8988T (cell line): ENCODE data around the gene UTP20.

ENCODE experiments used
- DNase-seq: peaks from one replicate; pipeline ENCODE4 v3.0.0; 2011

UTP20 gene

DNA sequence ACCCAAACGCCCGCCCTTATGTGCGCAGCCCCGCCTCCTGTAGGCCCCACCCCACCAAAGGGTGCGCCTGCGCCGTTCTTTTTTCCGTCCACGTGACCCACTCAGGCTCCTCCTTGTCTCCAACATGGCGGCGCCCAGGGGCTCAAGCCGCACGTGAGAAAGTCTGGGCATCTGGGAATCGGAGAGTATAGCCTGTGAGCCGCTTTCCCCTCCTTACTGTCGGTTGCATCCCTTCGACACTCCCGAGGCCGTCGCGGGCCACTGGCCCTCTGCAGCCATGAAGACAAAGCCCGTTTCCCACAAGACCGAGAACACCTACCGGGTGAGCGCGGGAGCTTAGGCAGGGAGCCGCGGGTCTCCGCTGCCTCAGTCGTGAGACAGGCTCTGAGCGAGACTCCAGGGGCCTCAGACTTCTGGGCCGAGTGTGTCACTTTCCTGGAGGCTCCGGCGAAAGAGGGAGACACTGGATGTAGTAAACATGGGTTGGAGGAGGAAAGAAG lies at the start of gene UTP20:
TSS of gene UTP20 (plus strand) at position 100 of the 500 bp plus-strand sequence. CDS start at position 278, 178 bp downstream.
- peak; percentile 48 for DNase-seq

DNA sequence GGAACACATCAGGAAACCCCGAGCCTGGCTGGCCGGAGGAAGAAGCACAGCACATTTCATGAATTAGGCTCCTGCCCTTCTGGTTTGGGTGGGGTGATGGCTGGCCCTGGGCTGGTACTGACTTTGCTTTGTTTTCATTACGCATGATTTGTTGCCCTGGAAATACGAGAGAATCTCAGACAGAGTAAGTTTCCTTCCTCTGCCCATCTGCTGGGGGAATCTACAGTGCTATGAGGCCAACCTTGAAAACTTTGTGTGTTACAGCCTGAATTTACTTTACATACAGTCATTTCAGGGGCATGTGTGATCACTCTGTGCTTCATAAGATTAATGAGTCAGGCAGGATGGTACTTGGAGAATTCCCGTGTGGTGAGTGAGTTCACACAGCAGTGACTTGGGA lies 49.4 kb upstream of the UTP20 start:
- no peak for DNase-seq

DNA sequence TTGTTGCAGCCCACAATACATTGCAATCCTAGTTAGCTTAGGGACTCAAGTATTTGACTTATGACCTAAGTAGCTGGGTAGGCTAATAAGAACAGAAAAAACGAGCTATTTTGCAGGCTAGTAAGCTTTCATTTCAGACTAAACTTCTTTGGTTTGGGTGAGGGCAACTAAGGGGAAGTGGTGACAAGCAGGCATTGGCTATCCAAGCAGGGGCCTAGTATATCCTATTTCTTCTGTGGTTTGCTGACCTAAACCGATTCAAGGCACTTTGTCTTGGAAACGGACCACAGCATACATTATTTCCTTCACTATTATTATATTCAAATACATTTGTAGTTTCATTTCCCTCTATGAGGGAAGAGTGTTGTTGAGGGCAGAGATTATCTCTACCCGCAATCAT lies 48.3 kb upstream of the UTP20 start:
- DNase-seq, result no peak

DNA sequence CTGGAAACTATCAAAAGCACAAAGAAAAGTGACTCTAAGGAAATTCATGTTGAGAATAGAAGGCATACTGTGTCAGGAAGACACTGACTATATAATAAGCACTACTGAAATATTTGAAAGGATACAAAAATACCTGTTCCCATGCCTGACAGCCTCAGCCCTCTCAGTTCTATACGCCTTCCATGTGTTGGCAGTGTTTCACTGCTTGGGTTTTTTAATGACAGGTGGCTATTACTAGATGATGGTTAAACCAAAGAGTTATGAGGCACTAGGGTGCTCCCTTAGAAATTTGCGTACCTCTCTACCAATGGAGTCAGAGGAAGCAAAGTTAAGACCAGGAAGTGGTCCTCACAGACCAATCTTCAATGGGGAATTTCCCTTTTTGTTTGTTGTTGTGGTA lies 44.2 kb upstream of the UTP20 start:
- no peak for DNase-seq

DNA sequence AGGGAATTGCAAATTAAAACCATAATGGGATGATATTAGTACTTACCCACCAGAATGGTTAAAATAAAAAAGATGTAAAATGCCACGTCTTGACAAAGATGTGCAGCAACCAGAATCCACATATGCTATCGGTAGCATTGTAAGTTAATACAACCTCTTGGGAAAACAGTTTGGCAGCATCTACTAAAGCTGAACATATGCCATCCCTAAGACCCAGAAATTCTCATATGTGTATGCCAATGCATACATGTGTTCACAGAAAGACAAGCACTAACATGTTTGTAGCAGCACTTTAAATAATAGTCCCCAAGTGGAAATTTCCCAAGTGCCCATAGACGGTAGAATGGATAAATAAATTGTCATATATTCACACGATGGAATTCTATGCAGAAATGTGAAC lies 41.6 kb upstream of the UTP20 start:
- no peak for DNase-seq

DNA sequence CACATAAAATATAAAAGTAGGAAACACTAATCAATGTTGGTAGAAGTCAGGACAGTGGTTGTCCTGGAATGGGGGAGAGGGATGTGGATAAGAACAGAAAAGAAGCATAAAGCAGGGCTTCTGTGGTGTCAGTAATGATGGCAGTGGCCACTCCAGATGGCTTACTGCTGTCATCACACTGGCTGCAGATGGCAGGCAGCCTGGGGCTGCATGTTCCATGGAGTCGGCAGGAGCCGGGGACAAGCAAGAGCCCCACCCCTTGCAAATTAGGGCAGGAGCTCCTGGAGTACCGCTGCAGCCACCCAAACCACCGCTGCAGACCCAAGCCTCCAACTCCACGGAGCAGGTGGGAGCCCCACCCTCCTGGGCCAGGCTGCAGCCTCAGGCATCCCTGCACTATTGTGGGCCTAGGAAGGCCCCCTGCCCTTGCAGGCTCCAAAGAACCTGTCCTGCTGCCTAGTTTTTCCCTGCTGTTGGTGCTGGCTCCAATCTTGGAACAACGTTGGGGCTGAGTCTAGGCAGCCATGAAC lies 41.0 kb upstream of the UTP20 start:
- DNase-seq, result no peak

DNA sequence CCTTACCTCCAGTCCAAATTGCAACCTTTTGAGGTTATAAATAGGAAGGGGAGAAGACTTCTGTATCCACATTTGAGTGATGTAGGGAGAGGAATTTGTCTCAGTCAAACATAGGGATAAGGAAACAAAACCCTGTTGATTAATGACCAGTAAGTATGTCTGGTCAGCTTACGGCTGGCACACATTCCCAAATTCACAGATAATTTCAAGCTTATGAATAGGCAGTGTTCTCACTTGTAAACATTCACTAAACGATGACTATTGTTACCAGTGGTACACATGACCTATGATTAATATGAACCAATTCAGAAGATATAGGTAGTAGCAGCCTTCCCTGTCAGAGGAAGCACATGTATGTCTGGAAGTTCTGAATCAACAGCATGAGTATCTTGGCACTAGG lies 36.8 kb upstream of the UTP20 start:
- DNase-seq, result no peak

DNA sequence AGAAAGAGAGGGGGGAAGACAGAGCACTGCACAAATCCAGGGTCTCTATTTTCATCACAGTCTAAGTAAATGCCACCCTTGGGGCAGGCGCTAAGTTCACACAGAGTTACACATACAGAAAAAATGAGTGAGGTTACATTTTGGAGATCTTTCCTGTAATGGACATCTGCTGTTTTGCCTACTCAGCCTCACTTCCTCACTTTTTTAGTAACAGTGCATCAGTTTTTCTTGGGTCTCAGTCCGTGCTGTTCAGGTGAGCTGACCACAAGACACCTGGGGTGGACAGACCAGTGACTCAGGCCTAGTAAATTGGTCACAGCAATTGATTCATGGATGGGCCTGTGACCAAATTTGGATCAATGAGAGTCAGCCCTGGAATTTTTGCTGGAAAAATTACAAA lies 36.3 kb upstream of the UTP20 start:
- DNase-seq, result no peak

DNA sequence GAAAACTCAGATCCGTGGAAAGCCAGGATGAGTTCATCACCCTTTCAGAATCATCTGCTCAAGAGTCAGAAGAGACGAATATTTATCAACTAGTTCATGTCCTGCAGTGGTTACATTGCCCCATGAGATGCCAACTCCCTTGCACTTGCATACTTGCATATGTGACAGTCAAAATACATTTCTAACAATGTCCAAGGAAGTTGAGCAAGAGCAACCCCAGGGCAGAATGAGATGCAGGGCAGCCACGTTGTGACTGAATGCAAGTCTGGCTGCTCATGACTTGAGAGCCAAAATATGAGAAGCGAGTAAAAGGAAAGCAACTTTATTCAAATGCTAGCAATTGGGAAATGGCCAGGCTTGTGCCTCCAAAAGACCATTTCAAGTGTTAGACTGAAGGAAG lies 23.6 kb upstream of the UTP20 start:
- DNase-seq, result no peak

DNA sequence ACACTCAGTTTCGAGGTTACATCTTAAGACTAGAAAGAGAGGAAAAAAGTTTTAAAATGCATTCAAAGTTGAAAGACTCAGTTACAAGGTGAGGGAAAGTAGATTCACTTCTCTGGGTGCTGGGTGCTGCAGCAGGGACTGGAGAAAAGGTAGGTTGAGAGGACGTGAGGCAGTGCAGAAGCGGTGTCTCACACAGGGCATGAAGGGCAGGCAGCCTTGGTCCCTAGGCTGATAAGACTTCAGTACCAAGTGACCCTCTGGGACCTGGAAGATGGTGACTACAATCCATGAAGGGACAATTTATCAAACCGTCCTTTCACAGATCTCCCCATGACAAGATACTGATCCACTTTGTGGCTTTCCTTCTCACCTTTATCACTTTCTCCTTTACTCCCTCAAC lies 22.5 kb upstream of the UTP20 start:
- DNase-seq, result no peak

DNA sequence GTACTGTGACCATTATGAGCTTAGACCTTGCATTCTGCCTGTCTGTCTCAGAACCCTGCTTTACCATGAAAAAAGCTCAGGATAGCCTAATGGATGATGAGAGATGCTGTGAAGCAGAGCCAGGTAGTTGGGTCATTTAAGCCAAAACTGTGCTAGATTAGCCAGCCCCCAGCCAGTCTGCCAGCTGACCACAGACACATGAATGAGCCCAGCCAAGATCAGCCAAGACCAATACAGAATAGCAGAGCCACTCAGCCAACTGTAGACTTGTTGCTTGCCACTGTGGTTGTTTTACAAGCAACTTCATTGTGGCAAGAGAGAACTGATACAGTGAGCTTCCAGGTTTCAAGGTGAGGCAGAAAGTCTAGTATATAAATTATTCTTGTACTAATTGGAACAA lies 12.8 kb upstream of the UTP20 start:
- DNase-seq, result no peak

DNA sequence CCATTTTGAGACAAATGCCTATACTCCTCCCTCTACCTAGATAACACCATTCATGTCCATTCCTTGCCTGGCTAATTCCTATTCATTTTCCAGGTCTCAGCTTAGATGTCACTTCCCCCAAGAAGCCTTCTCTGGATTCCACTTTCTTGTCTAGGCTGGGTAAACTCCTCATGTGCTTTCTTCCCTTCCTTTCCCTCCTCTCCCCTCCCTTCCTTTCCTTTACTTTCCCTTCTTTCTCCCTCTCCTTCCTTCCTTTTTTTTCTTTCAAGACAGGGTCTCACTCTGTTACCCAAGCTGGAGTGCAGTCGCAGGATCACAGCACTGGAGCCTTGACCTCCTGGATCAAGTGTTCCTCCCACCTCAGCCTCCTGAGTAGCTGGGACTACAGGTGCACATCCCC lies 3.5 kb upstream of the UTP20 start:
- no peak for DNase-seq

DNA sequence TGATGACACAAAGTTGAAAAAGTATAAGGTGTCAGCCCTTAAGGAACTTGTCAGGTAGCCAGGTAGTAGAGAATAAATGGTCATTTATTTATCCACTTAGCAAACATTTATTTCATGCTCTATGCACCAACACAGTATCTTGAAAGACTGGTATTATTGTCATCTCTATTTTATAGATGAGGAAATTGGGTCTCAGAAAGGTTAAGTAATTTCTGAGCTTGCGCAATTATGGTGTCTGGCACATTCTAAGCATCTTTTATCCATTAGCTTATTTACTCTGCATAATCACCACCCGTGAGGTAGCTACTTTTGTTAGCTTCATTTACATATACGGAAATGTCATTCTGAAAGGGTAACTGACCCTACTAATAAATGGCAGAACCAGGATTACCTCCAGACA lies 2.5 kb upstream of the UTP20 start:
- no peak for DNase-seq

DNA sequence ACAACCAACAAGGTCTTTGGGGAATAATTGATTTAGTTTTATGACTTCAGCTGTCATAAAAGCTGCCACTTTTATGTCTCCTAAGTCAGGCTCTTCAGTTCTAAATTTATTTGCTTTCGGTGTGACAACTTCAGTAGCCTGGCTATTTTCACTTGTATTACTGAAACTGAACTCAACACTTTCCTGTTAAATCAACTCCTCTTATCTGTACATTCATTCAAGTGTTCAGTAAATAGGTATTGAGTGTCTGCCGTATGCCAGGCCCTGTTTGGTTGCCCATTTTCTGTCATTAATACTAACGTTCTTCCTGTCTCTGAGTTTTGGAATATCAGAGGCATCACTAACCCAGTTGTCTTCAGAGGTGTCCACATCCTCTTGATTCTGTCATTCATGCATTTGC lies 7.5 kb downstream of the UTP20 start:
- no peak for DNase-seq

DNA sequence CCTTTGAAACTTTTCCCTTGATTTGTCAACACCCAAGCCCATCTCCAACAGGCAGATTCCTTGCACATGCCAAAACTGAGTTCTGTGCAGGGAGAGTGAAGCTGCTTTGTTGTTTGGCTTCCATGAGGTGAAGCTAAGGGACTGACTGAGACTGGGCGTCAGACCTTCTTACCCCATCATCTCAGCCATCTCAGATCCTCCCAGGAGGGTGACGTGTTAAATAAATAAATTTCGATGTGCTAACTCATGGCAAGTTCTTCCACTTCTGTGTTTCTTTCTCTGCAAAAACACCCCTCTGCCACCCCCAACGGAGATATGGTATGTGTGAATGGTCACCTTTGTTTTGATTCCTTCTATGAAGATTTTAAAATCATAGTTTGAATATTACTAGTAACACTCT lies 17.8 kb downstream of the UTP20 start:
- DNase-seq, result no peak

DNA sequence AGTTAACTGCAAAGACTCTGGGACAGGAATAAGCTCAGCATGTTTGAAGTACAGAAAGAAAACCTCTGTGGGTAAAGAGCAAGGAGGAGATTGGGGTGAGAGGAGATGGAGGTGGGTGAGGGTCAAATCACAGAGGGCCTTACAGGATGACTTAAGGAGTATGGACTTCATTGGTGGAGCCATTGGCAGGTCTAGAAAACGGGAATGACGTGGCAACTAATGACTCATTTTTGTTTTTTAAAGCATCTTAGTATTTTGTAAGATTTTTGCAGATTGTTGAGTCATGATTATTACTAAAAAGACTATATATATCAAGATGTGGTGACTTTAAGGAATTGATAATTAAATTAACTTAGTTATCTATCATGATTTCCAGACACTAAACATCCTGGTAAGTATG lies 18.5 kb downstream of the UTP20 start:
- no peak for DNase-seq

DNA sequence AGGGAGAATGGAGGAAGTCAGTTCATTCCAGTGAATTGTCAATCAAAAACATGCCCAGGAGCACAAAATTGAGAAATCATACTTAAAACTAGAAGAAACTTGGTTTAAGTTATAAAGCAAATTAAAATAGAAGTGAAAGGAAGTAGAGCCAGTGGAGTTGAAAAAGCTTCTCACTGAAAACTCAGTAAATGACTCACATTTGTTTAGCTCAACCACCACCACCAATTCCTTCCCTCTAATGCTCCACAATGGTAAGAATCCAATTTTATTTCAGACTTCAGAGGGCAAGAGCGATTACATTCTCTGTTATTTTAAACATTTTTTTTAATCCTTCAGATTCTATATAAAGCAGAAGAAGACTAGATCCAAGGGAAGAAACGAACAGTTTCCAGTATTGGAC lies 19.4 kb downstream of the UTP20 start:
- DNase-seq, result no peak

DNA sequence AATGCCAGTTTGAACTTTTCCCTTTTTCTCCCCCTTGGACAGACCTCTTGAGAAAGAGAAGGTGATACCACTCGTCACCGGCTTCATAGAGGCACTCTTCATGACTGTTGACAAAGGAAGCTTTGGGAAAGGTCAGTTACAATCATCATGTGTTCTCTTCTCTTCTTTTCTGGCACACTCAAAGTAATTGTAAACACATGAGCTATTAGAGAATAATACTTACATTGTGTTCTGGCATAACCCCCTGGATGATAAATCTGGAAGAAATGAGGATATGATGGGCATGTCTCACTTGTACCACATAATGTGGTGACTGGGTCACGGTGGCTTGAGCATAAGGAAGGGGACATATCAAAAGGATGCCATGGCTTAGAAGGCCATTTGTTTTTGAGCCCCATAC lies 20.0 kb downstream of the UTP20 start:
- DNase-seq, result no peak

DNA sequence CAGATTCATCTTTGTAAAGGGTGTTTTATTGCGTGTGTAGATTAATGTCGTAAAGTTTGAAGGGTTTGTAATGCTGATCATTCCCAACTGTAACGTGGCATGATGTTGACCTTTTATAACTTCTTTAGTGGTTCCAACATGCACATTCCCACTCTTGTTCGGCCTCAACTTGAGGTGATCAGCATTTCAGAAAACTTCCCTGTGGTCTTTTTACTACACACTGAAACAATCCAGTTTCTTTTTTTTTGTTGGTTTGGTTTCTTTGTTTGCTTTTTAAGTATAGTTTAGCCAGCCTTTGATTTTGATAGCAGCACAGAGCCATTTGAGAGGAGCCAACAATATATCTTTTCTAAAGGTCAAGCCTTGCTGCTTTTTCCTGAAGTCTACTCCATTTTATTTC lies 22.8 kb downstream of the UTP20 start:
- no peak for DNase-seq

DNA sequence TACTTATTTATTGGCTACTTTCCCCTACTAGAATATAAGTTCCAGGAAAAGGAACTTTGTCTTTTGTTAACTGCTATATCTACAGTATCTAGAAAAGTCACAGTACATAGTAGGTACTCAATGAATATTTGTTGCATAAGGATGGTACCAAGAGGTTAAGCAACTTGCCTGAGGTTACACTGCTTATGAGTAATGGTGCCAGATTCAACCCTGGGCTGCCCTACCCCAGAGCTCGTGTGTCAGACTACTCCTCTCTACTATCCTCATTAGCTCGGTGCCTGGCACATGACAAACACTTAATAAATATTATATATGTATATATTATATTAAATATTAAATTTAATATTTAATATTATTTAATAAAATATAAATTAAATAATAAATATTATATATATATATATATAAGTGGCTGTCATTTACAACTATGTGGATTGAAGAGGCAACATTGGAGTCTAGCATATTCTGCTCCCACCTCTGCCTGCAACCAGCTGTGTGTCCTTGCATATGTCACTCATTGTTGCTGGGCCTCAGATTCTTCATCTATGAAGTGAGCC lies 25.4 kb downstream of the UTP20 start:
- DNase-seq, result no peak

DNA sequence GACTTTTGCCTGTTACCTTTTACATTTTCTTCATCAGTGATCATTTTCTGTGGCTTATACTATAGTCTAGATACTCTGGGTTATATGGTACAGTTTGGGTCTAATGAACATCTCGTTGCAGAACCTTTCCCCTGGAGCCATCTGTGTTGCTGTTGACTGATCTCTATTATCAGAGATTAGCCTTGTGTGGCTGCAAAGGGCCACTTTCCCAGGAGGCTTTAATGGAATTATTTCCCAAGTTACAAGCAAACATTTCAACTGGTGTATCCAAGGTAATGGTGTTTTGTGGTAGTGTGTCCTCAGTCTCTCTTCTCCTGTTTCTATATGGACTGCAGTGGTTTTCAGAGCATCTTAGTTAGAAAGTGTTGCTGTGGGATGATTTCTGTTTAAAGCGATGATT lies 25.9 kb downstream of the UTP20 start:
- DNase-seq, result no peak

DNA sequence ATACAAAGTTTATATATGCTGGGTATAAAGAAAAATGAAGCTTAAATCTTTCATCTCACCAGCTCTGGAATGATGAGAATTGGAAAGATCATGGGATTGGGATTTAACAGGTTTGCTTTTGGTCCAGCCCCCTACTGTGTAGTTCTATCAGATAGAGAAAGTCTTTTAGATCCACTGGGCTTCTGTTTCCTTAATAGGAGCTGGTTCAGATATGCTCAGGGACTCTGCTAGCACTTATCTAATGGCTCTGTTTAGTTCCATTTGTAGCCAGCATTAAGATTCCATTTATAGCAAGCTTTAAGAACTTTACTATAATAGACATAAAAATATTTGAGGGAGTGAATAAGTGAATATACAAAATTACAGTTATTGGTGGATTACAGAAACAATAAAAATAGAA lies 42.6 kb downstream of the UTP20 start:
- no peak for DNase-seq

DNA sequence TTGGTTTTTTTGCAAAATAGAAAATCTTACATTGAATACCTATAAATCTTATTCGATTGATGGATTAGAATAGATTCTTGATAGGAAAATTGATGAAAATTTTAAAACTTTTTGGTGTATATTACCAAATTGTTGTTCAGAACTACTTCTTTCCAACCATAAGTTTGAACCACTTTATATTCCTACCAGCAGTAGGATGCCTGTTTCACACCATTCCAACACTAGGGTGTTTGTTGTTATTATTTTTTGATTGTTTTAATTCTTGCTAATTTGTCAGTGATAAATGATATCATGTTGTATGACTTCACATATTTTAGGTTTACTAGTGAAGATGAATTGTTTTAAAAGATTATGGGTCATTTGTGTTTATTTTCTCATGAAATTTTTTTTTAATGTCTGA lies 43.4 kb downstream of the UTP20 start:
- no peak for DNase-seq

DNA sequence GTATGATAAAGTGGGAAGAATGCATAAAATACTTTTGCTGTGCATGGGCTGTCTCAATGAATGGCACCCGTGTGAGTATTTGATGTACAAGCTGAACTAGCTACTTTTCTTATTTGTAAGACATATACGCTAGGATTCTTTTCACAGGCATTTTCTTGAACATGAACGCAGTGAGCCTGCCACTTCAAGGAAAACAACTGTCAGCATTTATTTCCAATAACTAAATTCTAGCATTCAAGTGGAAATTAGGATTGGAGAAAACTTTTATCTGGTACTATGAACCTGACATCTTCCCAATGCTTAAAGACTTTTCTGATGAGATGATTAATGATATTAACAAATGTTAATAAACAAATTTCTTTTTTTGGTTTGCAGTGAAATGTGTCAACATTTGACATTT lies 45.7 kb downstream of the UTP20 start:
- DNase-seq, result no peak

DNA sequence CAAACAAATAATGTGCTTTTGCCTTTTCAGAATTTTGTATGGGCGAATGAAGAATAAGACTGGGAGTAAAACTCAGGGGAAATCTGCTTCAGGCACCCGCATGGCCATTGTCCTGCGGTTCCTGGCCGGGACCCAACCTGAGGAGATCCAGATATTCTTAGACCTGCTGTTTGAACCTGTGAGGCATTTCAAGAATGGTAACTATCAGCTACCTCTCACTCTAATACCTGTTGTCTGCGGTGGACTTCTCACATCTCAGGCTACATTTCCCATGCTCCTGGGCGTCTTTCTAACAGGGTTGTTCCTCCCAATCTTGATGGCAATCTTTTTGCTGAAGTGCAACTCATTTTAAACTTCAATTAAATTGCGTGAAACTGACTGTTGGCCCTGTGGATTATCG lies 47.1 kb downstream of the UTP20 start:
- DNase-seq, result no peak

DNA sequence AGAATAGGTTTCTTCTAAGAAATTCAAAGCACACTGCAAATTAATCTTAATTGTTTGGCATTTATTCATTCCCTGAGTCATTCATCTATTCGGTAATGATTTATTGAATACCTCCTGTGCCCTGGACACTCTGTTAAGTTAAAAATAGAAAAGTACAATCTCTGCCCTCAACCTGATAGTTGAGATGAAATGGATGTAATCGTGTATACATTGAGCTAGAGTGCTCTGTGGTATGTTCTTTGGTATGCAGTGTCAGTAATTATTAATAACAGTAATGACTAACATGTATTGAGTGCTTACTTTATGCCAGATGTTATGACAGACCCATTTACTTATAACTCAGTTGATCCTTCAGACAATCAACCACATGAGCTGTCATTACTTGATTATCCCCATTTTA lies 47.6 kb downstream of the UTP20 start:
- DNase-seq, result no peak
